Measurements from ENCODE around the gene ZSCAN10. TPM values are rescaled to one million over a fixed set of nuclear protein-coding genes. Genes with fewer than 3 reads are reported as not detected.

ZSCAN10 gene
- total RNA-seq, 1 donor from 2014 or later, result not detected

- no peaks in the 10 kb centered on the region for H3K27me3 ChIP-seq
- H3K4me3 ChIP-seq, result peak overlapping the region; percentile 54
- TF ChIP-seq, protein P1, sequence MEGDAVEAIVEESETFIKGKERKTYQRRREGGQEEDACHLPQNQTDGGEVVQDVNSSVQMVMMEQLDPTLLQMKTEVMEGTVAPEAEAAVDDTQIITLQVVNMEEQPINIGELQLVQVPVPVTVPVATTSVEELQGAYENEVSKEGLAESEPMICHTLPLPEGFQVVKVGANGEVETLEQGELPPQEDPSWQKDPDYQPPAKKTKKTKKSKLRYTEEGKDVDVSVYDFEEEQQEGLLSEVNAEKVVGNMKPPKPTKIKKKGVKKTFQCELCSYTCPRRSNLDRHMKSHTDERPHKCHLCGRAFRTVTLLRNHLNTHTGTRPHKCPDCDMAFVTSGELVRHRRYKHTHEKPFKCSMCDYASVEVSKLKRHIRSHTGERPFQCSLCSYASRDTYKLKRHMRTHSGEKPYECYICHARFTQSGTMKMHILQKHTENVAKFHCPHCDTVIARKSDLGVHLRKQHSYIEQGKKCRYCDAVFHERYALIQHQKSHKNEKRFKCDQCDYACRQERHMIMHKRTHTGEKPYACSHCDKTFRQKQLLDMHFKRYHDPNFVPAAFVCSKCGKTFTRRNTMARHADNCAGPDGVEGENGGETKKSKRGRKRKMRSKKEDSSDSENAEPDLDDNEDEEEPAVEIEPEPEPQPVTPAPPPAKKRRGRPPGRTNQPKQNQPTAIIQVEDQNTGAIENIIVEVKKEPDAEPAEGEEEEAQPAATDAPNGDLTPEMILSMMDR (IDR thresholded peaks at IDR 0.05), result peak; percentile 90
- H3K36me3 ChIP-seq, result peaks cover 12% of the 10 kb centered on the region
- DNase-seq (peak; percentile 82), ATAC-seq (peak; percentile 91)
- H3K4me1 ChIP-seq, result peaks cover 31% of the 10 kb centered on the region
- peak overlapping the region; percentile 59 for H3K27ac ChIP-seq
- intact Hi-C loops (cut with DNase I), result no loop called here
- H3K9me3 ChIP-seq, result no peaks in the 10 kb centered on the region
Measured at GRCh38 chr16:3129137-3130131, 30.3 kb upstream of the ZSCAN10 start.

DNA sequence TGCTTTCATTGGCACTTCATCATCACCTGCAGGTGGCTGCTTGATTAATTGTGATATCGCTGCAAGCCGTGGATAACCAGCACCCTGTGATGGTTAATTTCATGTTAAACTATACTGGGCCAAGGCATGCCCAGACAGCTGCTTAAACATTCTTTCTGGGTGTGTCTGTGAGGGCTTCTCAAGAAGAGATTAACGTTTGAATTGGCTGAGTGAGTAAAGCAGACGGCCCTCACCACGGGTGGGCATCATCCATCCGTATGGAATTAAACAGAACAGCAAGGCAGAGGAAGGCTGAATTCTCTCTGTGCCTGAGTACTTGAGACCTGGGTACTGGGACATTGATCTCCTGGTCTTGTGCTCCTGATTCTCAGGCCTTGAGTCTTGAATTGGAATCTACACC, 28.7 kb upstream of the ZSCAN10 start:
- no peak overlapping the region for H3K4me3 ChIP-seq
- H3K9me3 ChIP-seq, result no peaks in the 10 kb centered on the region
- peaks cover 23% of the 10 kb centered on the region for H3K4me1 ChIP-seq
- DNase-seq (no peak), ATAC-seq (no peak)
- no peaks in the 10 kb centered on the region for H3K27me3 ChIP-seq
- TF ChIP-seq, protein P1 (IDR thresholded peaks at IDR 0.05), result no peak
- peaks cover 12% of the 10 kb centered on the region for H3K36me3 ChIP-seq
- H3K27ac ChIP-seq, result no peak overlapping the region
- intact Hi-C loops (cut with DNase I), result no loop called here

GRCh38 chr16:3123986-3124886, 25.1 kb upstream of the ZSCAN10 start:
- Histone ChIP-seq H3K4me3 (peak overlapping the region; percentile 84), H3K9me3 (no peaks in the 10 kb centered on the region), H3K36me3 (peaks cover 16% of the 10 kb centered on the region), H3K27me3 (no peaks in the 10 kb centered on the region), H3K4me1 (peaks cover 13% of the 10 kb centered on the region), H3K27ac (peak overlapping the region; percentile 83)
- TF ChIP-seq, protein P1 (IDR thresholded peaks at IDR 0.05), result peak; percentile 33
- ATAC-seq (peak; percentile 97), DNase-seq (peak; percentile 98)
- intact Hi-C loops (cut with DNase I), result no loop called here

DNA sequence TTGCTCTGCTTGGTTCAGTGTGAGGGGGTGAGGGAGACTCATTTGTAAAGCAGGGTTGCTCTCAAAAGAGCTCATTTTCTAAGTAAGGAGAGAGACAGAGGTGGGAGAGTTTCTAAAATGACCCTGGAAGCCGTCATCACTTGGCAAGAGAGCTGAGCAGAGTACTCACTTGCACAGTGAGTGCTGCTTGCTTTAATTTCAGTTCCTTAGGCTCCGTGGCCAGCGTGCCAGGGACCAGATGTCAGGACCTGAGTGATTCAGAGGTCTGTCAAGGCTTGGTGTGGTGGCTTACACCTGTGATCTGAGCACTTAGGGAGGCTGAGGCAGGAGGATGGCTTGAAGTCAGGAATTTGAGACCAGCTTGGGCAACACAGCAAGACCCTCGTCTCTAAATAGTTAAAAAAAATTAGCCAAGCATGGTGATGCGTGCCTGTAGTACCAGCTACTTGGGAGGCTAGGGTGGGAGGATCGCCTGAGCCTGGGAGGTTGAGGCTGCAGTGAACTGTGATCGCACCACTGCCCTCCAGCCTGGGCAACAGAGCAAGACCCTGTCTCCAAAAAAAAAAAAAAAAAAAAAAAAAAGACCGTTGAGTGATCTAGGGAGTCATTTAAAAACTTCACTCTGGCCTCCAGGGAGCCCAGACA, 24.0 kb upstream of the ZSCAN10 start:
- H3K27me3 ChIP-seq, result no peaks in the 10 kb centered on the region
- peaks cover 18% of the 10 kb centered on the region for H3K36me3 ChIP-seq
- peaks cover 6% of the 10 kb centered on the region for H3K4me1 ChIP-seq
- DNase-seq, result no peak
- H3K4me3 ChIP-seq, result no peak overlapping the region
- intact Hi-C loops (cut with DNase I), result no loop called here
- TF ChIP-seq, protein P1 (IDR thresholded peaks at IDR 0.05), result no peak
- H3K27ac ChIP-seq, result no peak overlapping the region
- ATAC-seq, result no peak
- no peaks in the 10 kb centered on the region for H3K9me3 ChIP-seq

- no peaks in the 10 kb centered on the region for H3K9me3 ChIP-seq
- peaks cover 6% of the 10 kb centered on the region for H3K4me1 ChIP-seq
- no peak overlapping the region for H3K4me3 ChIP-seq
- DNase-seq, result no peak
- ATAC-seq, result no peak
- intact Hi-C loops (cut with DNase I), result no loop called here
- TF ChIP-seq, protein P1 (IDR thresholded peaks at IDR 0.05), result no peak
- H3K36me3 ChIP-seq, result peaks cover 18% of the 10 kb centered on the region
- no peak overlapping the region for H3K27ac ChIP-seq
- H3K27me3 ChIP-seq, result no peaks in the 10 kb centered on the region
Measured at GRCh38 chr16:3121851-3122467, 22.9 kb upstream of the ZSCAN10 start.

Data from upper lobe of right lung (tissue), 1 donor.